SK-N-SH (cell line): Measurements from ENCODE around the gene RAPSN.

Experiments
- CTCF ChIP-seq: fragments of 200-600 bp; sonication (generic); IDR thresholded peaks from 2 replicates; pipeline ENCODE4 v1.6.1; 2017; ENCODE audit warnings: antibody characterized with exemption, mild to moderate bottlenecking, moderate library complexity
- EZH2phosphoT487 ChIP-seq: fragments of 200-600 bp; sonication (generic); IDR thresholded peaks from 2 replicates; pipeline ENCODE4 v1.6.1; 2017; ENCODE audit warnings: low read depth, mixed run types, mild to moderate bottlenecking, antibody characterized with exemption, moderate library complexity, borderline replicate concordance
- GATA2 ChIP-seq: sonication (generic); formaldehyde crosslinking; IDR thresholded peaks from 2 replicates; pipeline ENCODE4 v1.5.0; 2020; ENCODE audit warnings: mild to moderate bottlenecking, missing genetic modification reagents
- PBX3 ChIP-seq: IDR thresholded peaks from 2 replicates; pipeline ENCODE4; 2012
- POLR2AphosphoS5 ChIP-seq: IDR thresholded peaks from 2 replicates; pipeline ENCODE4 v1.6.1; 2012; ENCODE audit warnings: low read depth, low read length
- REST ChIP-seq: IDR thresholded peaks from 2 replicates; pipeline ENCODE4 v1.6.1; 2012; ENCODE audit warnings: mild to moderate bottlenecking, low read depth, low read length, moderate library complexity

GRCh38 chr11:47441421-47441820, 7.5 kb downstream of the RAPSN start:
- TF ChIP-seq REST (no peak), GATA2 (CRISPR knock-in tag) (no peak), PBX3 (no peak), CTCF (no peak), POLR2AphosphoS5 (no peak), EZH2phosphoT487 (no peak)
